ENCODE data around the gene LAMA2. TPM values are rescaled to one million over a fixed set of nuclear protein-coding genes. Genes with fewer than 3 reads are reported as not detected.

The LAMA2 gene
- total and polyA plus RNA-seq, 2 of the 8 experiments (the other 6 are each of a cell fraction or from before 2014, with no cell fraction given) = 1.3 to 3.8 TPM

DNA sequence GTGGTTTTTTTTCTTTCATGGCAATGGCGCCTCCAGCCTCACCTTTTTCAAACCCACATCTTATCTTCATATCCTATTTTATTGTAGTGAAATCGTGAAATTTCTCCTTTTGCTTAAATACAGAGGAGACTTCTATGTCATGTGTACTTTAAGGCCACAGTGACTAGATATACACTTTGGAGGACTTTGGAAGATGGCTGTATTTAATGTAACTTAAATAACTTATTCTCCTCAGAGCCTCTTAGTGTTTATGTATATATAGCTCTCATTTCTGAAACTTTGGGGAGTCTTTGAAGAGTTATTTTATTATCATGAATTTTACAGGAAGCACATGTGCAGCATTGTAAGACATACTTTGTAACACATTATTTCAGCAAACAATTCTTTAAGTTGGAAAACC is 968 bp downstream of the LAMA2 start (continued):
- no peak for TF ChIP-seq CHD7 (IDR thresholded peaks at IDR 0.05; ENCODE audit: insufficient replicate concordance, low read length)
- no peak for TF ChIP-seq CEBPB (IDR thresholded peaks at IDR 0.05; ENCODE audit: low read depth, low read length)
- TF ChIP-seq KDM1A (IDR thresholded peaks at IDR 0.05; ENCODE audit: borderline replicate concordance, low read length) = no peak
- no peak for TF ChIP-seq HDAC6 (IDR thresholded peaks at IDR 0.05; ENCODE audit: low read depth, low read length)
- TF ChIP-seq SP2 (IDR thresholded peaks at IDR 0.05; ENCODE audit: low read length) = no peak
- TF ChIP-seq CHD1 (IDR thresholded peaks at IDR 0.05; ENCODE audit: low read depth, low read length) = no peak
